WTC11 (cell line): Measurements from ENCODE around the gene NUDT3. TPM values are rescaled to one million over a fixed set of nuclear protein-coding genes. Genes with fewer than 3 reads are reported as not detected.

Source experiments
- CREB1 ChIP-seq: sonication (generic); formaldehyde crosslinking; IDR thresholded peaks from 2 replicates; pipeline ENCODE4 v1.8.0; 2023; ENCODE audit warnings: mild to moderate bottlenecking, missing genetic modification reagents
- ELF4 ChIP-seq: sonication (generic); formaldehyde crosslinking; IDR thresholded peaks from 2 replicates; pipeline ENCODE4 v1.8.1; 2022; ENCODE audit warnings: low read depth, mild to moderate bottlenecking, moderate library complexity, missing genetic modification reagents
- FOXP1 ChIP-seq: sonication (generic); formaldehyde crosslinking; IDR thresholded peaks from 2 replicates; pipeline ENCODE4 v1.8.0; 2022; ENCODE audit warnings: missing genetic modification reagents, mild to moderate bottlenecking, moderate library complexity, borderline replicate concordance
- GTF2I ChIP-seq: fragments of 250-450 bp; sonication (Bioruptor Pico); conservative IDR thresholded peaks from 2 replicates; pipeline ENCODE4 v1.4.0; 2021; ENCODE audit warnings: mild to moderate bottlenecking
- JAZF1 ChIP-seq: fragments of 250-450 bp; sonication (Bioruptor Pico); IDR thresholded peaks from 2 replicates; pipeline ENCODE4 v1.9.0; 2021; ENCODE audit warnings: moderate library complexity, mild to moderate bottlenecking, inconsistent platforms
- JUN ChIP-seq: sonication (generic); formaldehyde crosslinking; IDR thresholded peaks from 2 replicates; pipeline ENCODE4 v1.8.0; 2023; ENCODE audit warnings: mild to moderate bottlenecking, missing genetic modification reagents
- MYBL2 ChIP-seq: sonication (generic); formaldehyde crosslinking; IDR thresholded peaks from 2 replicates; pipeline ENCODE4 v1.8.1; 2023; ENCODE audit warnings: mild to moderate bottlenecking, moderate library complexity, missing genetic modification reagents
- NR1H2 ChIP-seq: sonication (generic); formaldehyde crosslinking; IDR thresholded peaks from 2 replicates; pipeline ENCODE4 v1.9.0; 2021; ENCODE audit warnings: mild to moderate bottlenecking, moderate library complexity, missing genetic modification reagents
- RELA ChIP-seq: sonication (generic); formaldehyde crosslinking; IDR thresholded peaks from 2 replicates; pipeline ENCODE4 v1.8.1; 2022; ENCODE audit warnings: missing genetic modification reagents, mild to moderate bottlenecking, borderline replicate concordance
- TCF7 ChIP-seq: sonication (generic); formaldehyde crosslinking; IDR thresholded peaks from 2 replicates; pipeline ENCODE4 v1.8.0; 2022; ENCODE audit warnings: mild to moderate bottlenecking, low read depth, missing genetic modification reagents, moderate library complexity
- total RNA-seq: library from RNA; stranded (reverse); gene quantifications from 3 replicates; pipeline ENCODE4 v1.2.3, GENCODE V29; 2021
- TF ChIP-seq, protein P1 (sequence below): sonication (generic); formaldehyde crosslinking; IDR thresholded peaks from 2 replicates; pipeline ENCODE4 v1.8.0; 2023; ENCODE audit warnings: missing genetic modification reagents, mild to moderate bottlenecking, borderline replicate concordance
- TF ChIP-seq, protein P2 (sequence below): fragments of 250-450 bp; sonication (Bioruptor Pico); IDR thresholded peaks from 2 replicates; pipeline ENCODE4 v1.9.0; 2021; ENCODE audit warnings: mild to moderate bottlenecking, borderline replicate concordance
- TF ChIP-seq, protein P3 (sequence below): sonication (generic); formaldehyde crosslinking; IDR thresholded peaks from 2 replicates; pipeline ENCODE4 v1.8.0; 2023; ENCODE audit warnings: missing genetic modification reagents
- TF ChIP-seq, protein P4 (sequence below): sonication (generic); formaldehyde crosslinking; conservative IDR thresholded peaks from 2 replicates; pipeline ENCODE4 v1.8.1; 2022; ENCODE audit warnings: mild to moderate bottlenecking, missing genetic modification reagents
- TF ChIP-seq, protein P5 (sequence below): fragments of 250-450 bp; sonication (Bioruptor Pico); conservative IDR thresholded peaks from 2 replicates; pipeline ENCODE4 v1.9.0; 2021; ENCODE audit warnings: mild to moderate bottlenecking
- TF ChIP-seq, protein P6 (sequence below): sonication (generic); formaldehyde crosslinking; IDR thresholded peaks from 2 replicates; pipeline ENCODE4 v1.8.0; 2022; ENCODE audit warnings: mild to moderate bottlenecking, missing genetic modification reagents
- TF ChIP-seq, protein P7 (sequence below): sonication (generic); formaldehyde crosslinking; IDR thresholded peaks from 2 replicates; pipeline ENCODE4 v1.8.1; 2023; ENCODE audit warnings: mild to moderate bottlenecking, missing genetic modification reagents, moderate library complexity
- TF ChIP-seq, protein P8 (sequence below): sonication (generic); formaldehyde crosslinking; IDR thresholded peaks from 2 replicates; pipeline ENCODE4 v1.8.1; 2022; ENCODE audit warnings: missing genetic modification reagents, borderline replicate concordance
- TF ChIP-seq, protein P9 (sequence below): sonication (generic); formaldehyde crosslinking; IDR thresholded peaks from 2 replicates; pipeline ENCODE4 v1.8.1; 2023; ENCODE audit warnings: mild to moderate bottlenecking, missing genetic modification reagents

Gene NUDT3
- total RNA-seq, 1 experiment from 2014 or later, result 30.0 TPM

DNA sequence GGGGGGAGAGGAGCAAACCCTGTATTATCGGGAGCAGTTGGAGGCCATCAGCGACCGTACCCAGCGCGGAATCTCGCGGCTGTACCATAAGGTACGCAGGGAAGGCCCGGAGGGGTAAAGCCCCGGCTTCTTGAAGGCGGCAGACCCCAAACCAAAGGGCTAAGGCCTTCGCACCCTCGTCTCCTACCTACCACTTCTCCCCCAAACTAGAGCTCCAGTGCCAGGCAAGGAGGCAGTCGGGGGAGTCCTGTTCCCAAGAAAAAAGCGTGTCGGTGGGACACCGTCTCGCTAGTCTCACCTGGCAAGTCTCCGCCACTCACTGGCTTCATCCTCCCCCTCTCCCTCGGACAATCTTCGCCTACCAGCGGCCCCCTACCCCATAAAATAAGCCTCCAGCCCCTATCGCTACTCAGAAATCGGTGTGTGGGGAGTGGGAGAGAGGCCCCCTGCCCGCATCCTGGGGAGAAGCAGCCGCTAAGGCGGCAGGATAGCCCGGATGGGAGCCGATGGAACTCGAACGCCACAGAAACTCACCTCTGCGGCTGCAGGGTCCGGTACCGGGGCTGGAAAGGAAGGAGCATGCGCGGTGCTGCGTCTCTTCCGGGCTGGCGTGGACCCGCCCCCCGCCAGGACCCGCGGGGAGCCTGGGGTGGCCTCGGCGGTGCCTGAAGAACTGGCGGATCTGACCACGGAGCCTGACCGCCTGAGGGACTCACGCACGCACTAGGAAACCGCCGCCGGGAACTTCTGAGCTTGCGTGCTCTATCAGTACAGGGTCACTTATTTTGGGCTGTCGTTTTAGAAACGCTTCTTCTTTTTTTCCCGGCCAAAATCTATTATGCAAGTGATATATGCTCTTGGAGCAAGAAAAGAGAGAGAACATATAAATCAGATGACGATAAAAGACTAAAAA, 33.3 kb upstream of the NUDT3 start, which contains the start of gene RPS10 (continued):
- TF ChIP-seq, protein P1, sequence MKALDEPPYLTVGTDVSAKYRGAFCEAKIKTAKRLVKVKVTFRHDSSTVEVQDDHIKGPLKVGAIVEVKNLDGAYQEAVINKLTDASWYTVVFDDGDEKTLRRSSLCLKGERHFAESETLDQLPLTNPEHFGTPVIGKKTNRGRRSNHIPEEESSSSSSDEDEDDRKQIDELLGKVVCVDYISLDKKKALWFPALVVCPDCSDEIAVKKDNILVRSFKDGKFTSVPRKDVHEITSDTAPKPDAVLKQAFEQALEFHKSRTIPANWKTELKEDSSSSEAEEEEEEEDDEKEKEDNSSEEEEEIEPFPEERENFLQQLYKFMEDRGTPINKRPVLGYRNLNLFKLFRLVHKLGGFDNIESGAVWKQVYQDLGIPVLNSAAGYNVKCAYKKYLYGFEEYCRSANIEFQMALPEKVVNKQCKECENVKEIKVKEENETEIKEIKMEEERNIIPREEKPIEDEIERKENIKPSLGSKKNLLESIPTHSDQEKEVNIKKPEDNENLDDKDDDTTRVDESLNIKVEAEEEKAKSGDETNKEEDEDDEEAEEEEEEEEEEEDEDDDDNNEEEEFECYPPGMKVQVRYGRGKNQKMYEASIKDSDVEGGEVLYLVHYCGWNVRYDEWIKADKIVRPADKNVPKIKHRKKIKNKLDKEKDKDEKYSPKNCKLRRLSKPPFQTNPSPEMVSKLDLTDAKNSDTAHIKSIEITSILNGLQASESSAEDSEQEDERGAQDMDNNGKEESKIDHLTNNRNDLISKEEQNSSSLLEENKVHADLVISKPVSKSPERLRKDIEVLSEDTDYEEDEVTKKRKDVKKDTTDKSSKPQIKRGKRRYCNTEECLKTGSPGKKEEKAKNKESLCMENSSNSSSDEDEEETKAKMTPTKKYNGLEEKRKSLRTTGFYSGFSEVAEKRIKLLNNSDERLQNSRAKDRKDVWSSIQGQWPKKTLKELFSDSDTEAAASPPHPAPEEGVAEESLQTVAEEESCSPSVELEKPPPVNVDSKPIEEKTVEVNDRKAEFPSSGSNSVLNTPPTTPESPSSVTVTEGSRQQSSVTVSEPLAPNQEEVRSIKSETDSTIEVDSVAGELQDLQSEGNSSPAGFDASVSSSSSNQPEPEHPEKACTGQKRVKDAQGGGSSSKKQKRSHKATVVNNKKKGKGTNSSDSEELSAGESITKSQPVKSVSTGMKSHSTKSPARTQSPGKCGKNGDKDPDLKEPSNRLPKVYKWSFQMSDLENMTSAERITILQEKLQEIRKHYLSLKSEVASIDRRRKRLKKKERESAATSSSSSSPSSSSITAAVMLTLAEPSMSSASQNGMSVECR (CRISPR knock-in tag), result no peak
- TF ChIP-seq, protein P2, sequence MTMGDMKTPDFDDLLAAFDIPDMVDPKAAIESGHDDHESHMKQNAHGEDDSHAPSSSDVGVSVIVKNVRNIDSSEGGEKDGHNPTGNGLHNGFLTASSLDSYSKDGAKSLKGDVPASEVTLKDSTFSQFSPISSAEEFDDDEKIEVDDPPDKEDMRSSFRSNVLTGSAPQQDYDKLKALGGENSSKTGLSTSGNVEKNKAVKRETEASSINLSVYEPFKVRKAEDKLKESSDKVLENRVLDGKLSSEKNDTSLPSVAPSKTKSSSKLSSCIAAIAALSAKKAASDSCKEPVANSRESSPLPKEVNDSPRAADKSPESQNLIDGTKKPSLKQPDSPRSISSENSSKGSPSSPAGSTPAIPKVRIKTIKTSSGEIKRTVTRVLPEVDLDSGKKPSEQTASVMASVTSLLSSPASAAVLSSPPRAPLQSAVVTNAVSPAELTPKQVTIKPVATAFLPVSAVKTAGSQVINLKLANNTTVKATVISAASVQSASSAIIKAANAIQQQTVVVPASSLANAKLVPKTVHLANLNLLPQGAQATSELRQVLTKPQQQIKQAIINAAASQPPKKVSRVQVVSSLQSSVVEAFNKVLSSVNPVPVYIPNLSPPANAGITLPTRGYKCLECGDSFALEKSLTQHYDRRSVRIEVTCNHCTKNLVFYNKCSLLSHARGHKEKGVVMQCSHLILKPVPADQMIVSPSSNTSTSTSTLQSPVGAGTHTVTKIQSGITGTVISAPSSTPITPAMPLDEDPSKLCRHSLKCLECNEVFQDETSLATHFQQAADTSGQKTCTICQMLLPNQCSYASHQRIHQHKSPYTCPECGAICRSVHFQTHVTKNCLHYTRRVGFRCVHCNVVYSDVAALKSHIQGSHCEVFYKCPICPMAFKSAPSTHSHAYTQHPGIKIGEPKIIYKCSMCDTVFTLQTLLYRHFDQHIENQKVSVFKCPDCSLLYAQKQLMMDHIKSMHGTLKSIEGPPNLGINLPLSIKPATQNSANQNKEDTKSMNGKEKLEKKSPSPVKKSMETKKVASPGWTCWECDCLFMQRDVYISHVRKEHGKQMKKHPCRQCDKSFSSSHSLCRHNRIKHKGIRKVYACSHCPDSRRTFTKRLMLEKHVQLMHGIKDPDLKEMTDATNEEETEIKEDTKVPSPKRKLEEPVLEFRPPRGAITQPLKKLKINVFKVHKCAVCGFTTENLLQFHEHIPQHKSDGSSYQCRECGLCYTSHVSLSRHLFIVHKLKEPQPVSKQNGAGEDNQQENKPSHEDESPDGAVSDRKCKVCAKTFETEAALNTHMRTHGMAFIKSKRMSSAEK (CRISPR knock-in tag), result no peak
- TF ChIP-seq GTF2I (CRISPR knock-in tag) (no peak), JAZF1 (CRISPR knock-in tag) (no peak), NR1H2 (CRISPR knock-in tag) (no peak), RELA (CRISPR knock-in tag) (no peak), CREB1 (CRISPR knock-in tag) (peak; percentile 61; the same call in 1 of the 2 replicates), JUN (CRISPR knock-in tag) (no peak), FOXP1 (CRISPR knock-in tag) (peak; percentile 33; the same call in 1 of the 2 replicates), ELF4 (CRISPR knock-in tag) (0 out of 2 replicates have a peak, but pooled peaks have one; percentile 49), MYBL2 (CRISPR knock-in tag) (no peak), TCF7 (CRISPR knock-in tag) (no peak)
- TF ChIP-seq, protein P3, sequence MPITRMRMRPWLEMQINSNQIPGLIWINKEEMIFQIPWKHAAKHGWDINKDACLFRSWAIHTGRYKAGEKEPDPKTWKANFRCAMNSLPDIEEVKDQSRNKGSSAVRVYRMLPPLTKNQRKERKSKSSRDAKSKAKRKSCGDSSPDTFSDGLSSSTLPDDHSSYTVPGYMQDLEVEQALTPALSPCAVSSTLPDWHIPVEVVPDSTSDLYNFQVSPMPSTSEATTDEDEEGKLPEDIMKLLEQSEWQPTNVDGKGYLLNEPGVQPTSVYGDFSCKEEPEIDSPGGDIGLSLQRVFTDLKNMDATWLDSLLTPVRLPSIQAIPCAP (CRISPR knock-in tag), result 0 out of 2 replicates have a peak, but pooled peaks have one; percentile 61
- TF ChIP-seq, protein P4, sequence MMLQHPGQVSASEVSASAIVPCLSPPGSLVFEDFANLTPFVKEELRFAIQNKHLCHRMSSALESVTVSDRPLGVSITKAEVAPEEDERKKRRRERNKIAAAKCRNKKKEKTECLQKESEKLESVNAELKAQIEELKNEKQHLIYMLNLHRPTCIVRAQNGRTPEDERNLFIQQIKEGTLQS (CRISPR knock-in tag), result no peak
- TF ChIP-seq, protein P5, sequence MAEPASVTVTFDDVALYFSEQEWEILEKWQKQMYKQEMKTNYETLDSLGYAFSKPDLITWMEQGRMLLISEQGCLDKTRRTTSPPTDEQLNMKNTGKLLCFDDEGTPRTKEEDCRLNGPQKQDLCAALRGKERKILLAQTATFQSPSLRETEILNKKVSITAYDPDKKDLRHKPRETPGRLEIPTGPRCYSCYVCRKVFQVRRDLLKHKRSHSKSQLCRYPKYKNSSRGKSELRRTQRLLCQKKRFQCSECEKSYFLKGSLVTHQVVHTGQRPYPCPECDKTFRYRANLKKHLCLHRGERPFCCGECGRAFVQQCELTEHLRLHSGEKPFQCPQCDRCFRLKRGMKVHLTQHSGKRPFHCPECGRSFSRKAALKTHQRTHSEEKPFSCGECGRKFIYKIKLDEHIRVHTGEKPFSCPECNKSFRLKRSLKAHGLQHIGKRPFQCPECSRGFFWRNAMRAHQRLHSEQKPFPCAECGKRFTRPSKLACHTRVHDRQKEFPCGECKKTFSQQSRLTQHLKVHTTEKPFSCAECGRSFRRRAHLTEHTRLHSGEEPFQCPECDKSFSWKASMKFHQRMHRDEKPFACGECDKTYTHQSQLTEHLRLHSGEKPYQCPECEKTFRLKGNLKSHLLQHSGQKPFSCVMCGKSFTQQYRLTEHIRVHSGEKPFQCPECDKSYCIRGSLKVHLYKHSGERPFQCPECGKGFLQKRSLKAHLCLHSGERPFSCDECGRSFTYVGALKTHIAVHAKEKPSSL (CRISPR knock-in tag), result no peak
- TF ChIP-seq, protein P6, sequence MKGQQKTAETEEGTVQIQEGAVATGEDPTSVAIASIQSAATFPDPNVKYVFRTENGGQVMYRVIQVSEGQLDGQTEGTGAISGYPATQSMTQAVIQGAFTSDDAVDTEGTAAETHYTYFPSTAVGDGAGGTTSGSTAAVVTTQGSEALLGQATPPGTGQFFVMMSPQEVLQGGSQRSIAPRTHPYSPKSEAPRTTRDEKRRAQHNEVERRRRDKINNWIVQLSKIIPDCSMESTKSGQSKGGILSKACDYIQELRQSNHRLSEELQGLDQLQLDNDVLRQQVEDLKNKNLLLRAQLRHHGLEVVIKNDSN (CRISPR knock-in tag), result no peak
- TF ChIP-seq, protein P7, sequence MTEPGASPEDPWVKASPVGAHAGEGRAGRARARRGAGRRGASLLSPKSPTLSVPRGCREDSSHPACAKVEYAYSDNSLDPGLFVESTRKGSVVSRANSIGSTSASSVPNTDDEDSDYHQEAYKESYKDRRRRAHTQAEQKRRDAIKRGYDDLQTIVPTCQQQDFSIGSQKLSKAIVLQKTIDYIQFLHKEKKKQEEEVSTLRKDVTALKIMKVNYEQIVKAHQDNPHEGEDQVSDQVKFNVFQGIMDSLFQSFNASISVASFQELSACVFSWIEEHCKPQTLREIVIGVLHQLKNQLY (CRISPR knock-in tag), result no peak
- TF ChIP-seq, protein P8, sequence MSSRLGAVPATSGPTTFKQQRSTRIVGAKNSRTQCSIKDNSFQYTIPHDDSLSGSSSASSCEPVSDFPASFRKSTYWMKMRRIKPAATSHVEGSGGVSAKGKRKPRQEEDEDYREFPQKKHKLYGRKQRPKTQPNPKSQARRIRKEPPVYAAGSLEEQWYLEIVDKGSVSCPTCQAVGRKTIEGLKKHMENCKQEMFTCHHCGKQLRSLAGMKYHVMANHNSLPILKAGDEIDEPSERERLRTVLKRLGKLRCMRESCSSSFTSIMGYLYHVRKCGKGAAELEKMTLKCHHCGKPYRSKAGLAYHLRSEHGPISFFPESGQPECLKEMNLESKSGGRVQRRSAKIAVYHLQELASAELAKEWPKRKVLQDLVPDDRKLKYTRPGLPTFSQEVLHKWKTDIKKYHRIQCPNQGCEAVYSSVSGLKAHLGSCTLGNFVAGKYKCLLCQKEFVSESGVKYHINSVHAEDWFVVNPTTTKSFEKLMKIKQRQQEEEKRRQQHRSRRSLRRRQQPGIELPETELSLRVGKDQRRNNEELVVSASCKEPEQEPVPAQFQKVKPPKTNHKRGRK, result no peak
- TF ChIP-seq, protein P9, sequence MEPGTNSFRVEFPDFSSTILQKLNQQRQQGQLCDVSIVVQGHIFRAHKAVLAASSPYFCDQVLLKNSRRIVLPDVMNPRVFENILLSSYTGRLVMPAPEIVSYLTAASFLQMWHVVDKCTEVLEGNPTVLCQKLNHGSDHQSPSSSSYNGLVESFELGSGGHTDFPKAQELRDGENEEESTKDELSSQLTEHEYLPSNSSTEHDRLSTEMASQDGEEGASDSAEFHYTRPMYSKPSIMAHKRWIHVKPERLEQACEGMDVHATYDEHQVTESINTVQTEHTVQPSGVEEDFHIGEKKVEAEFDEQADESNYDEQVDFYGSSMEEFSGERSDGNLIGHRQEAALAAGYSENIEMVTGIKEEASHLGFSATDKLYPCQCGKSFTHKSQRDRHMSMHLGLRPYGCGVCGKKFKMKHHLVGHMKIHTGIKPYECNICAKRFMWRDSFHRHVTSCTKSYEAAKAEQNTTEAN (CRISPR knock-in tag), result no peak; the same call in 1 of the 2 replicates
